GM18909 (cell line): ENCODE data around the gene DDX51.

Source experiments
- ATAC-seq: cut with Tn5 transposase; IDR thresholded peaks from one replicate; pipeline ENCODE4 v1.9.1; 2021; ENCODE audit warnings: mild to moderate bottlenecking; ENCODE audit not compliant: unreplicated experiment, poor library complexity

DDX51 gene

GRCh38 chr12:132179431-132180362 lies 35.6 kb upstream of the DDX51 start:
- no peak for ATAC-seq

- ATAC-seq, result no peak
These were observed 34.8 kb upstream of the DDX51 start for GRCh38 chr12:132178801-132179401.

GRCh38 chr12:132178316-132178715 lies 34.2 kb upstream of the DDX51 start:
- no peak for ATAC-seq

GRCh38 chr12:132176920-132177551 lies 32.9 kb upstream of the DDX51 start:
- ATAC-seq, result no peak

- ATAC-seq, result no peak
These were observed 32.3 kb upstream of the DDX51 start for GRCh38 chr12:132176385-132176919.

GRCh38 chr12:132175496-132176384 lies 31.6 kb upstream of the DDX51 start:
- no peak for ATAC-seq

- ATAC-seq, result no peak
These were observed 30.8 kb upstream of the DDX51 start for GRCh38 chr12:132174839-132175490.

GRCh38 chr12:132174015-132174838 lies 30.1 kb upstream of the DDX51 start:
- no peak for ATAC-seq

- ATAC-seq, result no peak
These were observed 29.3 kb upstream of the DDX51 start for GRCh38 chr12:132173135-132174014.

GRCh38 chr12:132172619-132173018 lies 28.5 kb upstream of the DDX51 start:
- ATAC-seq, result no peak

GRCh38 chr12:132171968-132172521 lies 27.9 kb upstream of the DDX51 start:
- ATAC-seq, result no peak

- ATAC-seq, result no peak
These were observed 27.3 kb upstream of the DDX51 start for GRCh38 chr12:132171293-132171967.

GRCh38 chr12:132170637-132171292 lies 26.6 kb upstream of the DDX51 start:
- no peak for ATAC-seq

GRCh38 chr12:132170094-132170636 lies 26.0 kb upstream of the DDX51 start:
- ATAC-seq, result no peak

GRCh38 chr12:132169376-132169775 lies 25.3 kb upstream of the DDX51 start:
- no peak for ATAC-seq
